Endothelial cell of umbilical vein (primary cell): Measurements from ENCODE around the gene RUNDC1.

ENCODE experiments used
- EZH2 ChIP-seq: IDR thresholded peaks from 2 replicates; pipeline ENCODE4 v1.6.1; 2012; ENCODE audit warnings: borderline replicate concordance, low read depth, mild to moderate bottlenecking, moderate library complexity, low read length, inconsistent platforms; ENCODE audit not compliant: severe bottlenecking
- GATA2 ChIP-seq: IDR thresholded peaks from 2 replicates; pipeline ENCODE4 v1.7.0; 2011; ENCODE audit warnings: low read depth, mild to moderate bottlenecking, moderate library complexity, mixed read lengths, low read length; ENCODE audit not compliant: insufficient read length, insufficient read depth
- JUN ChIP-seq: IDR thresholded peaks from 2 replicates; pipeline ENCODE4 v1.6.1; 2011; ENCODE audit warnings: borderline replicate concordance, low read depth; ENCODE audit not compliant: insufficient read length, insufficient read depth
- MYC ChIP-seq: IDR thresholded peaks from one replicate; pipeline ENCODE4 v1.6.1; 2011; ENCODE audit warnings: mild to moderate bottlenecking, low read depth, low read length
- POLR2A ChIP-seq: IDR thresholded peaks from 2 replicates; pipeline ENCODE4 v1.6.1; 2012; ENCODE audit warnings: low read depth, mild to moderate bottlenecking, control low read depth, low read length
- POLR2AphosphoS5 ChIP-seq: IDR thresholded peaks from 2 replicates; pipeline ENCODE4 v1.6.1; 2012; ENCODE audit warnings: low read depth, mild to moderate bottlenecking, control low read depth, low read length, moderate library complexity; ENCODE audit not compliant: insufficient read depth
- TF ChIP-seq, protein P1 (sequence below): IDR thresholded peaks from 2 replicates; pipeline ENCODE4 v1.6.1; 2011; ENCODE audit not compliant: insufficient read depth, insufficient read length
- TF ChIP-seq, protein P2 (sequence below), 2 donors: IDR thresholded peaks; 1 replicate in 1 of 2; 2 replicates in 1 of 2; pipeline ENCODE4 v1.5.1; 2011; ENCODE audit warnings: low read length in 2 of 2, mild to moderate bottlenecking in 2 of 2, moderate library complexity in 2 of 2, control low read depth in 1 of 2, inconsistent platforms in 1 of 2, low read depth in 1 of 2; ENCODE audit not compliant: insufficient read depth in 1 of 2; ENCODE audit errors: extremely low read depth in 1 of 2

GRCh38 chr17:42985225-42985624, 4.9 kb downstream of the RUNDC1 start:
- TF ChIP-seq POLR2AphosphoS5 = no peak
- no peak for TF ChIP-seq POLR2A
- TF ChIP-seq, protein P1, sequence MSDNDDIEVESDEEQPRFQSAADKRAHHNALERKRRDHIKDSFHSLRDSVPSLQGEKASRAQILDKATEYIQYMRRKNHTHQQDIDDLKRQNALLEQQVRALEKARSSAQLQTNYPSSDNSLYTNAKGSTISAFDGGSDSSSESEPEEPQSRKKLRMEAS = no peak
- TF ChIP-seq, protein P2, sequence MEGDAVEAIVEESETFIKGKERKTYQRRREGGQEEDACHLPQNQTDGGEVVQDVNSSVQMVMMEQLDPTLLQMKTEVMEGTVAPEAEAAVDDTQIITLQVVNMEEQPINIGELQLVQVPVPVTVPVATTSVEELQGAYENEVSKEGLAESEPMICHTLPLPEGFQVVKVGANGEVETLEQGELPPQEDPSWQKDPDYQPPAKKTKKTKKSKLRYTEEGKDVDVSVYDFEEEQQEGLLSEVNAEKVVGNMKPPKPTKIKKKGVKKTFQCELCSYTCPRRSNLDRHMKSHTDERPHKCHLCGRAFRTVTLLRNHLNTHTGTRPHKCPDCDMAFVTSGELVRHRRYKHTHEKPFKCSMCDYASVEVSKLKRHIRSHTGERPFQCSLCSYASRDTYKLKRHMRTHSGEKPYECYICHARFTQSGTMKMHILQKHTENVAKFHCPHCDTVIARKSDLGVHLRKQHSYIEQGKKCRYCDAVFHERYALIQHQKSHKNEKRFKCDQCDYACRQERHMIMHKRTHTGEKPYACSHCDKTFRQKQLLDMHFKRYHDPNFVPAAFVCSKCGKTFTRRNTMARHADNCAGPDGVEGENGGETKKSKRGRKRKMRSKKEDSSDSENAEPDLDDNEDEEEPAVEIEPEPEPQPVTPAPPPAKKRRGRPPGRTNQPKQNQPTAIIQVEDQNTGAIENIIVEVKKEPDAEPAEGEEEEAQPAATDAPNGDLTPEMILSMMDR (IDR thresholded peaks at IDR 0.05; ENCODE audit: extremely low read depth in 1 of 2, insufficient read depth in 1 of 2, low read depth in 1 of 2, low read length in 2 of 2) = no peak
- TF ChIP-seq JUN = no peak
- TF ChIP-seq GATA2 = no peak
- TF ChIP-seq EZH2 = no peak
- no peak for TF ChIP-seq MYC
